ENCODE data around the gene STK32A. TPM values are rescaled to one million over a fixed set of nuclear protein-coding genes. Genes with fewer than 3 reads are reported as not detected.

Gene STK32A
- total and polyA plus RNA-seq, 9 of the 15 experiments (the other 6 are each of a cell fraction or from before 2014, with no cell fraction given), result not detected

GRCh38 chr5:147426640-147427327 lies 192.0 kb downstream of the STK32A start:
- CTCF ChIA-PET (ENCODE audit: low intra/inter-chr PET ratio), result no interaction called here
- WGBS (ENCODE audit: insufficient coverage, low coverage, missing lambda C conversion rate), result 0% methylated on average over 3 of the region's 3 CpGs
- no TSS peak for BruUV-seq (replicated peaks)

More at GRCh38 chr5:147426640-147427327, 192.0 kb downstream of the STK32A start:
- H2AFZ ChIP-seq (ENCODE audit: low read depth, low read length), result no peak overlapping the region
- H3K36me3 ChIP-seq (ENCODE audit: control insufficient read depth, insufficient read depth, low read length), result no peaks in the 10 kb centered on the region
- H3K4me1 ChIP-seq (replicated peaks in 1 of 2; ENCODE audit: control insufficient read depth in 2 of 2, insufficient read depth in 2 of 2, low read length in 2 of 2), result no peaks in the 10 kb centered on the region
- no peaks in the 10 kb centered on the region for H3K9me3 ChIP-seq (replicated peaks; ENCODE audit: control insufficient read depth, insufficient read depth, low read depth, low read length)
- intact Hi-C loops (cut with micrococcal nuclease), result no loop called here
- in situ Hi-C loops (cut with MboI), result no loop called here
- H3K4me3 ChIP-seq, result no peak overlapping the region
- DNase-seq (ENCODE audit: extremely low read depth in 1 of 4, low spot score in 3 of 4), result no peak
- no peak for FAIRE-seq
- TF ChIP-seq BRF1 (IDR thresholded peaks at IDR 0.05; ENCODE audit: borderline replicate concordance, extremely low read depth, insufficient read length) (no peak), MAFK (IDR thresholded peaks at IDR 0.05; ENCODE audit: low read length) (no peak), ZNF232 (CRISPR knock-in tag; IDR thresholded peaks at IDR 0.05) (no peak), MGA (IDR thresholded peaks at IDR 0.05) (no peak), CSDE1 (IDR thresholded peaks at IDR 0.05) (no peak), ZNF76 (CRISPR knock-in tag; IDR thresholded peaks at IDR 0.05; ENCODE audit: borderline replicate concordance) (no peak), EP400 (IDR thresholded peaks at IDR 0.05) (no peak), CBFB (CRISPR knock-in tag; IDR thresholded peaks at IDR 0.05) (no peak)
- no peak overlapping the region for H3K27ac ChIP-seq (ENCODE audit: extremely low read depth, low read depth, low read length)
- no peak overlapping the region for H3K4me2 ChIP-seq (ENCODE audit: insufficient read depth, low read length)
- POLR2A ChIA-PET, result no interaction called here
- H4K20me1 ChIP-seq (replicated peaks; ENCODE audit: control insufficient read depth, insufficient read depth, low read length), result no peaks in the 10 kb centered on the region
- no peaks in the 10 kb centered on the region for H3K27me3 ChIP-seq (ENCODE audit: control insufficient read depth in 2 of 2, insufficient read depth in 2 of 2, low read length in 2 of 2)
- ATAC-seq, result no peak
- no peaks in the 10 kb centered on the region for H3K79me2 ChIP-seq (ENCODE audit: control insufficient read depth, insufficient read depth, low read length)
- H3K9me1 ChIP-seq (ENCODE audit: control insufficient read depth, insufficient read depth, low read length), result no peaks in the 10 kb centered on the region
- H3K9ac ChIP-seq (ENCODE audit: insufficient read depth in 1 of 2, low read depth in 2 of 2, low read length in 2 of 2), result no peak overlapping the region
